Left ventricle myocardium inferior (tissue), 1 donor: Measurements from ENCODE around the gene SPATA24. TPM values are rescaled to one million over a fixed set of nuclear protein-coding genes. Genes with fewer than 3 reads are reported as not detected.

Experiments
- DNase-seq: peaks from one replicate; pipeline ENCODE4 v3.0.0-alpha.2; 2020
- H3K27ac ChIP-seq: fragments of 200-600 bp; replicated peaks from 2 replicates; pipeline ENCODE4 v1.8.0; 2021
- H3K27me3 ChIP-seq: fragments of 200-600 bp; 2 replicates; pipeline ENCODE4 v1.8.0; 2021; ENCODE audit warnings: low read depth
- H3K36me3 ChIP-seq: fragments of 200-600 bp; 2 replicates; pipeline ENCODE4 v1.8.0; 2021
- H3K4me1 ChIP-seq: fragments of 200-600 bp; 2 replicates; pipeline ENCODE4 v1.8.0; 2021
- H3K4me3 ChIP-seq: fragments of 200-600 bp; 2 replicates; pipeline ENCODE4 v1.8.0; 2021; ENCODE audit warnings: mild to moderate bottlenecking, moderate library complexity
- H3K9me3 ChIP-seq: fragments of 200-600 bp; replicated peaks from 2 replicates; pipeline ENCODE4 v1.8.0; 2021
- CTCF ChIP-seq: fragments of 200-600 bp; IDR thresholded peaks from 2 replicates; pipeline ENCODE4 v1.8.0; 2021; ENCODE audit warnings: antibody characterized with exemption, mild to moderate bottlenecking, borderline replicate concordance
- intact Hi-C: fragments of 100-400 bp; cut with micrococcal nuclease; formaldehyde crosslinking; loops from one replicate; pipeline ENCODE4 v1.11.0; 2022
- total RNA-seq: library from RNA; stranded (reverse); fragmentation: NEBNext Ultra II Directional; extraction: Animal tissue kit (Norgen Biotek cat#: 25700); gene quantifications from one replicate; pipeline ENCODE4 v1.2.1, GENCODE V29; 2021
- donor health status: DM: no; HTN: yes; CAD: no; lungs with severe emphysema.

Gene SPATA24
- total RNA-seq, 1 donor from 2014 or later = 15.7 TPM

- DNase-seq = no peak
- H3K4me1 ChIP-seq = peaks cover 17% of the 10 kb centered on the region
- no peak overlapping the region for H3K27ac ChIP-seq
- intact Hi-C loops = no loop called here
- H3K27me3 ChIP-seq = no peaks in the 10 kb centered on the region
- no peaks in the 10 kb centered on the region for H3K9me3 ChIP-seq
- peaks cover 51% of the 10 kb centered on the region for H3K36me3 ChIP-seq
- no peak for TF ChIP-seq CTCF
- no peak overlapping the region for H3K4me3 ChIP-seq
Measured at GRCh38 chr5:139435676-139436075, 31.8 kb upstream of the SPATA24 start.

GRCh38 chr5:139431706-139432105, 27.8 kb upstream of the SPATA24 start:
- no peak overlapping the region for H3K27ac ChIP-seq
- intact Hi-C loops = no loop called here
- H3K36me3 ChIP-seq = peaks cover 69% of the 10 kb centered on the region
- no peak for TF ChIP-seq CTCF
- no peaks in the 10 kb centered on the region for H3K27me3 ChIP-seq
- no peak for DNase-seq
- no peak overlapping the region for H3K4me3 ChIP-seq
- no peaks in the 10 kb centered on the region for H3K4me1 ChIP-seq
- no peaks in the 10 kb centered on the region for H3K9me3 ChIP-seq

- H3K4me1 ChIP-seq = no peaks in the 10 kb centered on the region
- intact Hi-C loops = no loop called here
- H3K4me3 ChIP-seq = no peak overlapping the region
- H3K36me3 ChIP-seq = peaks cover 69% of the 10 kb centered on the region
- TF ChIP-seq CTCF = no peak
- no peaks in the 10 kb centered on the region for H3K9me3 ChIP-seq
- H3K27ac ChIP-seq = no peak overlapping the region
- no peaks in the 10 kb centered on the region for H3K27me3 ChIP-seq
- DNase-seq = no peak
Measured at GRCh38 chr5:139430015-139430414, 26.1 kb upstream of the SPATA24 start.

GRCh38 chr5:139426203-139426885, 22.5 kb upstream of the SPATA24 start:
- TF ChIP-seq CTCF = no peak
- no peaks in the 10 kb centered on the region for H3K9me3 ChIP-seq
- DNase-seq = no peak
- no peaks in the 10 kb centered on the region for H3K27me3 ChIP-seq
- H3K36me3 ChIP-seq = peaks cover 66% of the 10 kb centered on the region
- intact Hi-C loops = no loop called here
- H3K4me3 ChIP-seq = no peak overlapping the region
- no peak overlapping the region for H3K27ac ChIP-seq
- peaks cover 3% of the 10 kb centered on the region for H3K4me1 ChIP-seq

- Histone ChIP-seq H3K27me3 (no peaks in the 10 kb centered on the region), H3K4me3 (no peak overlapping the region), H3K4me1 (peaks cover 4% of the 10 kb centered on the region), H3K27ac (no peak overlapping the region), H3K36me3 (peaks cover 66% of the 10 kb centered on the region), H3K9me3 (no peaks in the 10 kb centered on the region)
- TF ChIP-seq CTCF = no peak
- no peak for DNase-seq
- intact Hi-C loops = no loop called here
Measured at GRCh38 chr5:139425497-139425896, 21.6 kb upstream of the SPATA24 start.
